Breast epithelium (tissue), 4 donors: ENCODE measurements around the gene TBCK. TPM values are rescaled to one million over a fixed set of nuclear protein-coding genes. Genes with fewer than 3 reads are reported as not detected.
A peak's percentile ranks its signal among the peaks of the same experiment; 100 is the strongest.
"Not testable (repeated sequence)": the region's sequence is repeated elsewhere in the genome, so short reads cannot be mapped to it uniquely, and the experiment has no call there.

ENCODE experiments used
- DNase-seq, 2 donors: peaks; one replicate each; pipeline ENCODE4 v3.0.0-alpha.2; 2019; ENCODE audit warnings: low spot score in 2 of 2
- H3K27ac ChIP-seq, 2 donors: fragments of 200-600 bp; sonication (generic) in 1 of 2; one replicate each; pipeline ENCODE4 v1.5.1; 2016 to 2019; ENCODE audit warnings: mild to moderate bottlenecking in 1 of 2
- H3K27me3 ChIP-seq, 2 donors: fragments of 200-600 bp; sonication (generic) in 1 of 2; one replicate each; pipeline versions ENCODE4 v1.5.1 to v1.6.0; 2017 to 2019; ENCODE audit warnings: control low read depth in 1 of 2, mild to moderate bottlenecking in 1 of 2
- H3K36me3 ChIP-seq: fragments of 200-600 bp; one replicate; pipeline ENCODE4 v1.5.1; 2019
- H3K4me1 ChIP-seq, 2 donors: fragments of 200-600 bp; sonication (generic); one replicate each; pipeline ENCODE4 v1.5.1; 2016 to 2019; ENCODE audit warnings: control low read depth in 1 of 2
- H3K4me3 ChIP-seq, 3 donors: fragments of 200-600 bp; sonication (generic); 1 replicate in 2 of 3; 2 replicates in 1 of 3; pipeline ENCODE4 v1.5.1; 2016 to 2019; ENCODE audit warnings: mild to moderate bottlenecking in 3 of 3, moderate library complexity in 2 of 3
- H3K9me3 ChIP-seq, 2 donors: fragments of 200-600 bp; sonication (generic) in 1 of 2; one replicate each; pipeline ENCODE4 v1.5.1; 2016 to 2019; ENCODE audit warnings: control low read depth in 1 of 2
- POLR2A ChIP-seq: fragments of 450-650 bp; IDR thresholded peaks from one replicate; pipeline ENCODE4 v1.6.1; 2016; ENCODE audit warnings: antibody characterized with exemption, mild to moderate bottlenecking, moderate library complexity
- POLR2AphosphoS5 ChIP-seq, 3 donors: sonication (generic); formaldehyde crosslinking; IDR thresholded peaks; one replicate each; pipeline ENCODE4 v1.6.1; 2017; ENCODE audit warnings: antibody characterized with exemption in 3 of 3
- intact Hi-C: fragments of 100-400 bp; cut with DNase I; formaldehyde crosslinking; loops from one replicate; pipeline ENCODE4 v1.15.1; 2023; ENCODE audit warnings: low total_unique reads
- total RNA-seq, 3 donors: library from RNA; depleted of rRNA; stranded (reverse); fragments of >200 nt; gene quantifications; one replicate each; pipeline ENCODE4 v1.1.0, GENCODE V29; 2016
- TF ChIP-seq, protein P1 (sequence below), 3 donors: fragments of 450-650 bp; IDR thresholded peaks; one replicate each; pipeline ENCODE4 v1.5.1; 2016 to 2017; ENCODE audit warnings: antibody characterized with exemption in 3 of 3, mild to moderate bottlenecking in 3 of 3, moderate library complexity in 3 of 3

Gene TBCK
- total RNA-seq, 3 donors from 2014 or later = 46.9 to 82.3 (median 57.0) TPM

DNA sequence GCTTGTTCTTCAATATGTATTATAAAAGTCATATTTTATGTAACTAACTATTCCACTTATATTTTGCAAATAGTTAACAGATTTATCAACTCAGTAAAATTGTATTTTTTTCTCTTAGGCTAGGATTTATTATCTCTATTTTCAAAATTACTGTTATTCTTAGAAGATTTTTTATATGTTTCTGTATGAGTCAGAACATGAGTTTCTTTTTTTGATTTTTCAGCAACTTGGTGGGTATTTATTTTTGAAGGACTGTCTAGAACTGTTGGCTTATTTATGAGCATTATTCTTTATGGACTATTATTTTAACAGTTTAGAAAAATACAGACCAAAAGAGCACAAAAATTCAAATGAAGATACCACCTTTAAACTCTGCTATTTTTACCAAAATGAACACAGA, 7.1 kb upstream of the TBCK start:
- intact Hi-C loops = no loop called here
- Histone ChIP-seq H3K4me1 (peaks cover 0 to 6% of the 10 kb centered on the region in 2 donors), H3K27ac (no peak overlapping the region), H3K4me3 (no peak overlapping the region), H3K27me3 (no peaks in the 10 kb centered on the region), H3K36me3 (no peaks in the 10 kb centered on the region), H3K9me3 (no peaks in the 10 kb centered on the region)
- TF ChIP-seq, protein P1, sequence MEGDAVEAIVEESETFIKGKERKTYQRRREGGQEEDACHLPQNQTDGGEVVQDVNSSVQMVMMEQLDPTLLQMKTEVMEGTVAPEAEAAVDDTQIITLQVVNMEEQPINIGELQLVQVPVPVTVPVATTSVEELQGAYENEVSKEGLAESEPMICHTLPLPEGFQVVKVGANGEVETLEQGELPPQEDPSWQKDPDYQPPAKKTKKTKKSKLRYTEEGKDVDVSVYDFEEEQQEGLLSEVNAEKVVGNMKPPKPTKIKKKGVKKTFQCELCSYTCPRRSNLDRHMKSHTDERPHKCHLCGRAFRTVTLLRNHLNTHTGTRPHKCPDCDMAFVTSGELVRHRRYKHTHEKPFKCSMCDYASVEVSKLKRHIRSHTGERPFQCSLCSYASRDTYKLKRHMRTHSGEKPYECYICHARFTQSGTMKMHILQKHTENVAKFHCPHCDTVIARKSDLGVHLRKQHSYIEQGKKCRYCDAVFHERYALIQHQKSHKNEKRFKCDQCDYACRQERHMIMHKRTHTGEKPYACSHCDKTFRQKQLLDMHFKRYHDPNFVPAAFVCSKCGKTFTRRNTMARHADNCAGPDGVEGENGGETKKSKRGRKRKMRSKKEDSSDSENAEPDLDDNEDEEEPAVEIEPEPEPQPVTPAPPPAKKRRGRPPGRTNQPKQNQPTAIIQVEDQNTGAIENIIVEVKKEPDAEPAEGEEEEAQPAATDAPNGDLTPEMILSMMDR (IDR thresholded peaks at IDR 0.05) = no peak
- TF ChIP-seq POLR2AphosphoS5 (IDR thresholded peaks at IDR 0.05) (no peak), POLR2A (no peak)
- DNase-seq = no peak

DNA sequence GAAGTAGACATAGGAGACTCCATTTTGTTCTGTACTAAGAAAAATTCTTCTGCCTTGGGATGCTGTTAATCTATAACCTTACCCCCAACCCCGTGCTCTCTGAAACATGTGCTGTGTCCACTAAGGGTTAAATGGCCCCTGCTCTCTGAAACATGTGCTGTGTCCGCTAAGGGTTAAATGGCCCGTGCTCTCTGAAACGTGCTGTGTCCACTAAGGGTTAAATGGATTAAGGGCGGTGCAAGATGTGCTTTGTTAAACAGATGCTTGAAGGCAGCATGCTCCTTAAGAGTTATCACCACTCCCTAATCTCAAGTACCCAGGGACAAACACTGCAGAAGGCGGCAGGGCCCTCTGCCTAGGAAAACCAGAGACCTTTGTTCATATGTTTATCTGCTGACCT, 5.8 kb upstream of the TBCK start:
- H3K9me3 ChIP-seq, H3K27ac ChIP-seq, H3K36me3 ChIP-seq, H3K4me3 ChIP-seq, DNase-seq, H3K27me3 ChIP-seq, intact Hi-C loops: not testable (repeated sequence)
- H3K4me1 ChIP-seq = peaks cover 0 to 16% of the 10 kb centered on the region in 2 donors

GRCh38 chr4:106321168-106321567, 5.2 kb upstream of the TBCK start:
- H3K9me3 ChIP-seq, intact Hi-C loops, H3K27ac ChIP-seq, H3K27me3 ChIP-seq, H3K4me3 ChIP-seq, H3K36me3 ChIP-seq, DNase-seq: not testable (repeated sequence)
- H3K4me1 ChIP-seq = peaks cover 0 to 16% of the 10 kb centered on the region in 2 donors

GRCh38 chr4:106320235-106320634, 4.2 kb upstream of the TBCK start:
- no peaks in the 10 kb centered on the region for H3K27me3 ChIP-seq
- no peak overlapping the region for H3K27ac ChIP-seq
- no peak for DNase-seq
- H3K36me3 ChIP-seq = no peaks in the 10 kb centered on the region
- peaks cover 0 to 17% of the 10 kb centered on the region in 2 donors for H3K4me1 ChIP-seq
- TF ChIP-seq POLR2A = no peak
- no peak for TF ChIP-seq POLR2AphosphoS5 (IDR thresholded peaks at IDR 0.05)
- TF ChIP-seq, protein P1 (IDR thresholded peaks at IDR 0.05) = no peak
- H3K4me3 ChIP-seq = no peak overlapping the region
- no peaks in the 10 kb centered on the region for H3K9me3 ChIP-seq
- intact Hi-C loops = no loop called here

DNA sequence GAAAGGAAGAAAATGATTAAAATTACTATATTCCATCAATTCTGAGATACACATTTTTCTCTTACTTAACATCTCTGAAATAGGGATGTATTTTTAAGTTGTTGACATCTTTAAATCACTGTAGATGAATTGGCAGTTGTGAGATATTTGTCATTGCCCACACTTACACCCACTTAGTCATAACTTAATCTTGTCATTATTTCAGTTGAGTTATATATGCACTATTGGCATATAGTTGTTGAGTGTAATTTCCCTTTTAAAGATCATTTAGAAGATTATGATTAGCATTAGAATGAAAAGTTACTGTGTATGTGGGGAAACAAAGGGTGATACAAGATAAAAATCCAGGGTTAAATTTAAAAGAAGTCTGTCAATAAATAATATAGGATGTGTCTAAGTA, 2.5 kb upstream of the TBCK start:
- TF ChIP-seq POLR2AphosphoS5 (IDR thresholded peaks at IDR 0.05) (no peak), POLR2A (no peak)
- TF ChIP-seq, protein P1 (IDR thresholded peaks at IDR 0.05) = no peak

DNA sequence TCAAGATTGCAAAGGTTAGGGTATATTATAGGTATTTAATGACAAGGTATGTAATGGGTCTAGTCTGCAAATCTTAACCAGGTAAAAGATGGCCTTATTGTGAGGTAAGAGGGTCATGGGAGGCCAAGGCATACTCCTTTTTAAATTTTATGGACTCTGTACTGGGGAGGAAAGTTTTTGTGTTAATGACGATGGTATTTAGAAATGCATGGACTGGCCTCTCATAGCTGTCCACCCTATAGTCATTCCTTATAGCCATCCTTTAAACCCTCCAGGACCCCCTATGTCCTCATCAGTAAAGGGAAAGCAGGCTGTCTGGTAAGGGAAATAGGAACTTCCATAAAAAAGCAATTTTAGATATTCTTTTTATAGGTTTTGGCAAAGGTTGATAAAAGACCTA, 1.8 kb upstream of the TBCK start:
- no peaks in the 10 kb centered on the region for H3K36me3 ChIP-seq
- H3K27me3 ChIP-seq = no peaks in the 10 kb centered on the region
- H3K4me1 ChIP-seq = peaks cover 0 to 23% of the 10 kb centered on the region in 2 donors
- DNase-seq = no peak
- no peaks in the 10 kb centered on the region for H3K9me3 ChIP-seq
- TF ChIP-seq, protein P1 (IDR thresholded peaks at IDR 0.05) = no peak
- no peak for TF ChIP-seq POLR2AphosphoS5 (IDR thresholded peaks at IDR 0.05)
- TF ChIP-seq POLR2A = no peak
- H3K4me3 ChIP-seq = peak overlapping the region in 2 of 3 donors; percentile 72 to 97
- intact Hi-C loops = no loop called here
- H3K27ac ChIP-seq = no peak overlapping the region

More for the DNA sequence above, 2.5 kb upstream of the TBCK start:
- no peaks in the 10 kb centered on the region for H3K9me3 ChIP-seq
- no peaks in the 10 kb centered on the region for H3K36me3 ChIP-seq
- no peak overlapping the region for H3K27ac ChIP-seq
- no peaks in the 10 kb centered on the region for H3K27me3 ChIP-seq
- intact Hi-C loops = no loop called here
- no peak overlapping the region for H3K4me3 ChIP-seq
- DNase-seq = no peak
- H3K4me1 ChIP-seq = peaks cover 0 to 23% of the 10 kb centered on the region in 2 donors
